HG03342 (cell line): ENCODE results near the gene NRG3.

Source experiments
- ATAC-seq: cut with Tn5 transposase; IDR thresholded peaks from one replicate; pipeline ENCODE4 v1.9.1; 2021; ENCODE audit warnings: mild to moderate bottlenecking, moderate library complexity; ENCODE audit not compliant: unreplicated experiment

Gene NRG3

DNA sequence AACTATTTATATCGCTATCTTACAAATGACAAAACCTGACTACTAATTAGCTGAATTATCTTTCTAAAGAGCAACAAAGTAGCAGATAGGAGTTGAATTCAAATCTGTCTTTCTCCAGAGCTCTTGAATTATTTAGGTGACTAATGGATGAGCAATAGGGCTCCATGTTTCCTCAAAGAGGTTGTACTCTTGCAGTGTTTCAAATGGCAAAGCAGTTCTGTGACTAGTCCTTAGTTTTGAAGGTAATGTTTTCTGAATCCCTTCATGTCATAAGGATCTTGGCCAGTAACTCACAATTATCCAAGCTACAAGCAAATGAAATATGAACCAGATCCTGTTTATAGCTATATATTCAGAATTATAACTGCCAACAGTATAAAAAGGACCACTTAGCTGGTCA lies 999.7 kb downstream of the NRG3 start:
- no peak for ATAC-seq

GRCh38 chr10:82880776-82881290 lies 1005.8 kb downstream of the NRG3 start:
- ATAC-seq: no peak

GRCh38 chr10:82882722-82883121 lies 1007.7 kb downstream of the NRG3 start:
- ATAC-seq: no peak

- no peak for ATAC-seq
These were observed 1008.6 kb downstream of the NRG3 start for GRCh38 chr10:82883603-82884002.

DNA sequence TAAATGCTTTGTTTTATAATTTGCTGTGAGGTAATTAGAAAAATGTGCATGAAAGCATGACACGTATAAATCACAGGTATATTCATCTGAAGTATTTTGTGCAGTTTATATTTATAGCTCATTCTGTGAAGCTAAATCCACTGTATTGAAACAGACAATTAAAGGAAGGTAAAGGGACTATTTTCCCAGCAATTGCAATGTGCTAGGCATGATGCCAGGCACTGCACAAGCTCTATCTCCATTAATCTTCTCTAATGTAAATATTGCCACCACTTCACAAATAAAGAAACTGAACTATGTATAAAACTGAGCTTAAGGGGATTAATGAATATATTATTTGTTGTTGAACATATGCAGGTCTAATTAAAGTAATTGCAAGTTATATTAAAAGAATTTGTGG lies 1012.5 kb downstream of the NRG3 start:
- ATAC-seq: no peak

- ATAC-seq: no peak
These were observed 1013.9 kb downstream of the NRG3 start for GRCh38 chr10:82888809-82889455.

- no peak for ATAC-seq
These were observed 1014.7 kb downstream of the NRG3 start for GRCh38 chr10:82889728-82890127.

DNA sequence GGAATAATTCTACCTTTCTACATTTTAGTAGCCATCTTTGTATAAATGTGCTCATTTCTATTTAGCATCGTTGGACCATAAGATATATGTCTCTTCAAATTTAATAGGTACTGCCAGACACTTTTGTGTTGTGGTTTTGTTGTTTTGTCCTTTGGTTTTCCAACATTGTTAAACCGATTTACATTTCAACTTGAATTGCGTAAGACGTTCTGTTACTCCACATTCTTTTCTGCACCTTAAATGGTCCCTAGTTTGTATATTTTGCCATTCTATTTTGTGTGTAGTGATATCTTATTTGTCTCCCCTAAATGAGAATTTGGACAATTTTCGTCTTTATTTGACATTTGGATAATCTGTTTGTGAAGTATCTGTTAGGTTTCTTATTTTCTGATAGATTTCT lies 1015.6 kb downstream of the NRG3 start:
- ATAC-seq: no peak

GRCh38 chr10:82908096-82908495 lies 1033.1 kb downstream of the NRG3 start:
- ATAC-seq: no peak

GRCh38 chr10:82908751-82909150 lies 1033.8 kb downstream of the NRG3 start:
- no peak for ATAC-seq

GRCh38 chr10:82910301-82910700 lies 1035.3 kb downstream of the NRG3 start:
- ATAC-seq: no peak

DNA sequence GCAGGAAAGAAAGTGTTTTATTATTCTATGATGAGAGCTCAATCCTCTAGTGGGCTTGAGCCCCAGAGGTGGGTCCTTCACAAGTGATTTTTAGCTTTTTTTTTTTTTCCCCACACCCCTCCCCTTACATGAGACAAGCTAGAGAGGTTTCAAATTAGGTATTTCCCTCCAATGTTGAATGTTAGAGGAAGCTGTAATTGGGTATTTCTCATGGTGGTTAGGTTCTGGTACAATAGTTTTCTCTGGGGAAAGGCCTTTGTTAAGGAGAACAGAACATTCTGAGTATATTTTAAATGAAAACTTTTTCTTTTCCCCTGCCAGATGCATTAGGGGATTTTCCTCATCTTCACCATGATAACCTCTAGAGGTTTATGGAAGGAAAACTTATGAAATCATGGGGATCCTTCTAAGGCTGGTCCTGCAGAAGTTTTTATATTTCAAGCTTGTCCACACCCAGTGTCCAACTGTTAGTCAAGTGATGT lies 1039.7 kb downstream of the NRG3 start:
- no peak for ATAC-seq

DNA sequence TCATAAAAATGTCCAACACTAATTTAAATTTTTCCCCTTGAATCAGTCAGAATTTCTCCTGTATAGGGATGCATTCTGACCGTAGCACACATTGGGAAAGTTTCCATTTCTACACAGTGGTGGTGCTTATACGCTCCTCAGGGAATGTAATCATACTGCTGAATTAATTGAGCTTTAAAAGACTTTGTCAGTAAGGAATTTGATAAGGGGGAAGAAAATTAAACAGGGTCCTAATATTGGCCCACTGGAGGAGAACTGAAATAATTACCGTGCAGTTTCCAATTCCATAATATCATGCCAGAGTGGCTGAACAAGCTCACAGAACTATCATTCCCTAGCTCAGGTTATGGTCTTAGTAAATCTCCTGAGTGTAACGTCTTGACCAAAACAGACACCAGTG lies 1041.9 kb downstream of the NRG3 start:
- no peak for ATAC-seq

DNA sequence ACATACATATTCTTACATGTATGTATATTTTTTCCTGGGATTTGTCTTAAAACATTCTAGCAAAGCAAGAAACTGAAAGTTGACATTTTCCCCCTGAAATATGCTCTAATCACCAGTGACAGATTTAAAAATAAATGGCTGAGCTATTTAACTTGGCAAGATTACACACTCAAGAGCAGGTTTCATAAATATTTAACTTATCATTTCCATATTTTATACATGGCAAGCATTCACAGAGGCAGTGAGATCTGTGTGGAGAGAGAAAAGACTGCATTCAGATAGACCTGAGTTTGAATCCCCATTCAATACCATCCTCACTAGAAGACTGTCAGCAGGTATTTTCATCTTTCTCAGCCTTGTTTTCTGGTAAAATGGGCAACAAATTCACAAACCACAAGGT lies 1043.0 kb downstream of the NRG3 start:
- no peak for ATAC-seq

- no peak for ATAC-seq
These were observed 1047.1 kb downstream of the NRG3 start for GRCh38 chr10:82922046-82922445.

GRCh38 chr10:82922755-82923154 lies 1047.8 kb downstream of the NRG3 start:
- no peak for ATAC-seq

DNA sequence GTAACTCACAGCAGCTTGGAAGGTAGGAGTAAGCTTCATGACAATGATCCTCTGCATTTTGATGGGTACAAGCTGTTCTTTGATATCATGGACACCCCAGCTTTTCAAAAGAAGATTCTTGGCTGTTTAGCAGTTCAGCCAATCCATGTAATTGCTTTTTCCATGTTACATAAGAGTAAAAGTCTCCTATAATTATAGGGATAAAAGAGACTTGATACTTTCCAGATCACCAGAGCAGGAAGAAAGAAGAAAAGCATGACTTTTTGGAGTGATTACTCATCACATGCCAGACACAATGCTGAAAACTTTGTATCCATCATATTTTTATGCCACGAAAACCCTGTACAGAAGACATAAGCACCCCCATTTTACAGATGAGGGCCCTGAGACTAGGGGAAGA lies 1049.7 kb downstream of the NRG3 start:
- ATAC-seq: no peak

DNA sequence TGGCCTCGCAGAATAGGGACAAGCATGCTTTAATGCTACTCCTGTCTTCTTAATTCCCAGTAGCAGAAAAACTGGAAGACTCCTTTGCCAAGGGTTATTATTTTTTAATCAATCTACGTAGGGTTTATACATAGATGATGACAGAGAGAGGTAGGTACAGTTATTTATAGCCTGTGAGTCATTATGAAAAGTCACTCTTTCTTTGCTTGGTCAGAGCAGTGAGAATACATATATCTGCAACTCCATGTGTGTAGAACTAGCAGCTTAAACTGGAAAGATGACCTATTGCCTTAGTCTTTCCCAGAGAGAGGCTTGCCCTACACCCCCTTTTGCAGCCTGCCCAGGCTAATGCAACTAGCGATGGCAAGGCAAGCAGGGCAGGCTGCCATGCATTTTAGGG lies 1050.6 kb downstream of the NRG3 start:
- no peak for ATAC-seq

- no peak for ATAC-seq
These were observed 1057.5 kb downstream of the NRG3 start for GRCh38 chr10:82932451-82932850.

GRCh38 chr10:82934429-82934828 lies 1059.4 kb downstream of the NRG3 start:
- ATAC-seq: no peak

DNA sequence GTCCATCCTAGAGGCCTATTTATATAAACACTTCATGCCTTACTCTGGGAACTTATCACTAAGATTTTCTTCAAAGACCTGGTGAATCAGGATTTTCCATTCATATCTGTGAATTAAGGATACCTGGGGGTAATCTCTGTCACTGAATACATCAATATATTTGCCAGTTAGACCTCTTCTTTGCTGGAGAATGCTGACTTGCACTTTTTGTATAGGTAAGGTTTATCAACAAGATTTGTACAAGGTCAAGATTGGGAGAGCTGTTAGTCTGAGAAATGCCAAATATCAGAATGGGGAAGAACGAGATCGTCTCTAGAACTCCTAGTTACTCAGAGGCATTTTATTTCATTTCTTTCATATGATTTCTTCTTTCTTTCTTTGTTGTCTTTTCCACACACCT lies 1060.0 kb downstream of the NRG3 start:
- ATAC-seq: no peak

GRCh38 chr10:82938331-82938730 lies 1063.3 kb downstream of the NRG3 start:
- ATAC-seq: no peak
